Measurements from ENCODE around the gene TRIM29.

The TRIM29 gene

GRCh38 chr11:120121336-120121735, 16.6 kb downstream of the TRIM29 start:
- DNase-seq (ENCODE audit: low read depth): peak; percentile 92
- TF ChIP-seq CTCF (IDR thresholded peaks at IDR 0.05; ENCODE audit: insufficient read depth, low read depth, low read length, missing control alignments): no peak
- no peak overlapping the region for H3K4me3 ChIP-seq (ENCODE audit: low read length)

DNA sequence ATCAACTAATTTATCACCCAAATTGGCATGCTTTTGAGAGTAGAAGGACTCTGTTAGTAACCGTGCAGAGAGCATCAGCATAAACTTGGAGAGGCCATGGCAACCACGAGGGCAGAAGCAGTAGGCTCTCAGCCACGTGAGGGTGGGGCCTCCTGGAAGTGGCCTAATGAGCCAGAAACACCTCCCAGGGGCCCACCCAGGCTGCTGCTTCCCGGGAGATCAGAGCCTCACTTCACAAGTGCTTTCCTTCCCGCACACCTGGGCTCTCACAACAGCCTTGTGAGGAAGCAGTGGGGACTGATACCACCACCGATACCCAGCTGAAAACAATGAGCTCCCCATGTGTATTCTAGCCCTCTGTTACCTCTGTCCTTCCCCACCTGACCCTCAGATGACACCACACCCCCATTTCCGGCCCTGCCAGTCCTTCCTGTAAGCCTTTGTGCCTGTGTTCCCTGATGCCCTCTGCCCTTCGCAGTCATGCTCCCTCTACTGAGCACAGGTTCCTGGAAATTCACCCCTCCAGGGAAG, 17.0 kb downstream of the TRIM29 start:
- H3K4me3 ChIP-seq (ENCODE audit: low read length): no peak overlapping the region
- no peak for DNase-seq (ENCODE audit: low read depth)
- no peak for TF ChIP-seq CTCF (IDR thresholded peaks at IDR 0.05; ENCODE audit: insufficient read depth, low read depth, low read length, missing control alignments)

DNA sequence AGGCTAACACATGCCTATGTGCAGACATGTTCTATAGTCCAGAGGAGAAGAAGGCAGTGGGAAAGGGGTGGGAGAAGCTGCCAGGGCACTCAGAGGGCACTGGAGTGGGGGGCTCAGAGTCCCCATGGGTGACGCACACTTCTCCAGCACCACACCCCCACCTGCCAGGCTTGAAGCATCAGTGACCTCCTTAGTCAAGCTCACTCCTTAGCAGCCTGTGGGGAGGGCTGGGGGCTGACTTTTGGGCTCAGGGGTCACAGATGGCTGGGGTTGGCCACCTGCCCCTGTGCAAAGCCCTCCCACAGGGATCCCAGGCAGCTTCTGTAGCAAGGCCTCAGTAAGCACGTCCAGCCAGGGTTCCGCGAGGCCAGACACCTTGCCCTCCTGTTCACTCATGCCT, 18.8 kb downstream of the TRIM29 start:
- no peak for TF ChIP-seq CTCF (IDR thresholded peaks at IDR 0.05; ENCODE audit: insufficient read depth, low read depth, low read length, missing control alignments)

GRCh38 chr11:120117991-120118390, 19.9 kb downstream of the TRIM29 start:
- no peak overlapping the region for H3K4me3 ChIP-seq (ENCODE audit: low read length)
- DNase-seq (ENCODE audit: low read depth): no peak
- TF ChIP-seq CTCF (IDR thresholded peaks at IDR 0.05; ENCODE audit: insufficient read depth, low read depth, low read length, missing control alignments): no peak

More for the DNA sequence above, 18.8 kb downstream of the TRIM29 start:
- H3K4me3 ChIP-seq (ENCODE audit: low read length): no peak overlapping the region
- no peak for DNase-seq (ENCODE audit: low read depth)

- TF ChIP-seq CTCF (IDR thresholded peaks at IDR 0.05; ENCODE audit: insufficient read depth, low read depth, low read length, missing control alignments): no peak
- no peak overlapping the region for H3K4me3 ChIP-seq (ENCODE audit: low read length)
- no peak for DNase-seq (ENCODE audit: low read depth)
These were observed 20.9 kb downstream of the TRIM29 start for GRCh38 chr11:120116966-120117365.

- TF ChIP-seq CTCF (IDR thresholded peaks at IDR 0.05; ENCODE audit: insufficient read depth, low read depth, low read length, missing control alignments): peak; percentile 28
- no peak for DNase-seq (ENCODE audit: low read depth)
These were observed 22.5 kb downstream of the TRIM29 start for GRCh38 chr11:120115272-120116000.

More at GRCh38 chr11:120115272-120116000, 22.5 kb downstream of the TRIM29 start:
- H3K4me3 ChIP-seq (ENCODE audit: low read length): no peak overlapping the region
